ENCODE results near the gene ADGRD2. TPM values are rescaled to one million over a fixed set of nuclear protein-coding genes. Genes with fewer than 3 reads are reported as not detected.

Gene ADGRD2
- total and polyA plus RNA-seq, 9 of the 15 experiments (the other 6 are each of a cell fraction or from before 2014, with no cell fraction given), result not detected

DNA sequence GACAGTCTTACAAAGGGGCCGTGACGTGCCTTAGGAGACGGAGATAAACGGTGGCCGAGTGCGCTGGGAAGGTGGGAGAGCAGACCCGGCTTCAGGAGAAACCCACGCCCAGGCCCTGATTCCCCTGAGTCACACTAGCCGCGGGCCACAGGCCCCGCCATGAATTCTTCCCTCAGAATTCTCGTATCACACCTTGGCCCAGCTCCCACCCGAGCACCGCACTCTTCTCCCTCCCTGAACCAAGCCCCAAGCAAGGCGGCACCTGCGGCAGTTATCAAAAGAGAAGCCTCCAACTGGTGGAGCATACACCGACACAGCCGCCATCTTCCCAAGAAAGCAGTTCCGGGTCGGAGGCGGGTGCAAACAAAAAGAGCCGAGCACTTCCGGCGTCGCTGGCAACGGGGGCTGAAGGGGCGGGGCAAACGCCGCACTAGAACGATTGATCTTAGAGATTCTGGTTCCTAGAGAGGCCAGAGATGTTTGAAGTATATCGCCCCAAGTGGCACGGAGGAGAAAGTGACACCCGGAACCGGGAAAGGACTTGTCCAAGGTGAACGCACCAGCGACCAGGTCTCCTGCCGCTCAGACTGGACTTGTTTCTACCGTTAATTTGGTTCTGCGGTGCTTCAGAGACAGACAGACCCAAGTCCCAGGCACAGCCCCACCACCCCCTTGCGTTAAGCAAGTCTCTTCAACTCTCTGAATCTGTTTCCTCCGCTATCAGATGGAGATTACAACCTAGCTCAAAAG is 35.0 kb upstream of the ADGRD2 start, which contains the start of gene PSMB7 (continued):
- no peak for TF ChIP-seq CHD7 (IDR thresholded peaks at IDR 0.05; ENCODE audit: low read depth, low read length)
- no peak for TF ChIP-seq ATF1 (CRISPR knock-in tag; IDR thresholded peaks at IDR 0.05)
- TF ChIP-seq ATF1 (tag; IDR thresholded peaks at IDR 0.05), result peak; percentile 82
- no peak for TF ChIP-seq ZNF280A (IDR thresholded peaks at IDR 0.05; ENCODE audit: low read depth, partially characterized antibody)
- TF ChIP-seq, protein P1, sequence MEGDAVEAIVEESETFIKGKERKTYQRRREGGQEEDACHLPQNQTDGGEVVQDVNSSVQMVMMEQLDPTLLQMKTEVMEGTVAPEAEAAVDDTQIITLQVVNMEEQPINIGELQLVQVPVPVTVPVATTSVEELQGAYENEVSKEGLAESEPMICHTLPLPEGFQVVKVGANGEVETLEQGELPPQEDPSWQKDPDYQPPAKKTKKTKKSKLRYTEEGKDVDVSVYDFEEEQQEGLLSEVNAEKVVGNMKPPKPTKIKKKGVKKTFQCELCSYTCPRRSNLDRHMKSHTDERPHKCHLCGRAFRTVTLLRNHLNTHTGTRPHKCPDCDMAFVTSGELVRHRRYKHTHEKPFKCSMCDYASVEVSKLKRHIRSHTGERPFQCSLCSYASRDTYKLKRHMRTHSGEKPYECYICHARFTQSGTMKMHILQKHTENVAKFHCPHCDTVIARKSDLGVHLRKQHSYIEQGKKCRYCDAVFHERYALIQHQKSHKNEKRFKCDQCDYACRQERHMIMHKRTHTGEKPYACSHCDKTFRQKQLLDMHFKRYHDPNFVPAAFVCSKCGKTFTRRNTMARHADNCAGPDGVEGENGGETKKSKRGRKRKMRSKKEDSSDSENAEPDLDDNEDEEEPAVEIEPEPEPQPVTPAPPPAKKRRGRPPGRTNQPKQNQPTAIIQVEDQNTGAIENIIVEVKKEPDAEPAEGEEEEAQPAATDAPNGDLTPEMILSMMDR (IDR thresholded peaks at IDR 0.05 in 2 of 3, conservative IDR thresholded peaks at IDR 0.05 in 1 of 3; ENCODE audit: insufficient read depth in 2 of 3, low read depth in 1 of 3, low read length in 3 of 3), result peak; percentile 66 to 94 (median 86)

Measured in K562 (cell line).